HG03342 (cell line): ENCODE data around the gene NEDD4L.

Source experiments
- ATAC-seq: cut with Tn5 transposase; IDR thresholded peaks from one replicate; pipeline ENCODE4 v1.9.1; 2021; ENCODE audit warnings: mild to moderate bottlenecking, moderate library complexity; ENCODE audit not compliant: unreplicated experiment

Gene NEDD4L

DNA sequence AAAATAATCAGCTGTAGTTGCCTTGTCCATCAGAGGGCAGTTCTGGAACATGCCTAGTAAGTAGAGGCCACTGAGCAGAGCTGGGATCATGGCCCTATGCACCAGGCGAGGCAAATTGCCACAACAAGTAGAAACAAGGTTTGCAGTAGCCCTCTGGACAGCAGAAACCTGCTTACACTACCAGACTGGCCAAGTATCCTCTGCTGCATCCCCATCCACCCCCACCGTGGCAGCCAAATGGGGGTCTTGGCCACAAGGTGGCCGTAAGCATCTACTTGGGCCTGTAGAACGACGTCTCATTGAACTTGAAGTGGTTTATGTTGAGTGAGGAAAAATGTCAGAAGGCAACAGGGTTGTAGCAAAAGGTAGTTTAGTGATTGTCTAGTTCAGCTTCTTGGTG is 343.7 kb downstream of the NEDD4L start:
- no peak for ATAC-seq

DNA sequence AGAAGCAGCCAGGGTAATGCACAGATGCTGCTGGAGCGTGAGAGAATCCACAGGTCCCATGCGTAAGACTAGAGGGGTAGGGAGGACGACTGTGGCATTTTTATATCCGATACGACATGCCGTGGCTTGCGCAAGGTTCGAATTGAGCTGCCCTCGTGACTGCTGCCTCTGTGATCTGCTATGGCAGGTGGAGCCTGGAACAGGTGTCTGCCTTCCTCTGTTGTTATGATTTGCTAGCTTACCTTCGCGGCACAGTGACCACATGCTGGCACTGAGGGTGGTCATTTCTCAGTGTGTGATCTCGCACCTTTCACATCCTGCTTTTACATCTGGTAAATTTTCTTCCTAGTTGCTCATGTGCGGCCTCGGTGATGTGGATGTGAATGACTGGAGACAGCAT is 344.7 kb downstream of the NEDD4L start:
- ATAC-seq: no peak

DNA sequence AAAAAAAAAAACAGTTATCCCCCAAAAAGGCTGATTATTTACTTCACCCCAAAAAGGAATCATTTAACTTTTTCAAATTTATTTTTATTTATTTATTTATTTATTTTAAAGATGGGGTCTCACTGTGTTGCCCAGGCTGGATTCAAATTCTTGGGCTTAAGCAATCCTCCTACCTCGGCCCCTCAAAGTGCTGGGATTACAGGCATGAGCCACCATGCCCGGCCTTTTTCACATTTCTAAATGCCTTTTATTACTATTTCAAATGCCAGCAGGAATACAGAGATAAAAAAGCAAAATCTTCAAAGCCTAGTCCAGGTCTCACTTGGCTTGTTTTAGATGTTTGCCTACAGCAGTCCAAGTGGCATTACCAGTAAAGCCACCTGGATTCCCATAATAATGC is 345.7 kb downstream of the NEDD4L start:
- no peak for ATAC-seq

DNA sequence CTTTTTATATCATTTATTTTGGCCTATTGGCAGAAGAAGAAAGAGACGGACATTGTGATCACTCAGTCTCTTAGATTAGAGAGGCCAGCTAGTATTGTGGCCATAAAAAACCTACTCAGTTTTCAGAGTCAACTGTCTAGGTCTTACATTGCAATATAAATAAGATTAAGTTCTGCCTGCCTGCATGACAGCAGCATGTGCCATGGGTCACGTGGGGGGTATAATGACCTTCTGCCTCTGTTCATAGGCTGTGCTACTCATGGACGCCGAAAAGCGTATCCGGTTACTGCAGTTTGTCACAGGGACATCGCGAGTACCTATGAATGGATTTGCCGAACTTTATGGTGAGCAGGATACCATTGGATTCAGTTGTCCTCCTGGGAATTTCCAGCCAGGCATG is 346.4 kb downstream of the NEDD4L start:
- ATAC-seq: no peak

GRCh38 chr18:58391231-58391825 is 347.3 kb downstream of the NEDD4L start:
- no peak for ATAC-seq

DNA sequence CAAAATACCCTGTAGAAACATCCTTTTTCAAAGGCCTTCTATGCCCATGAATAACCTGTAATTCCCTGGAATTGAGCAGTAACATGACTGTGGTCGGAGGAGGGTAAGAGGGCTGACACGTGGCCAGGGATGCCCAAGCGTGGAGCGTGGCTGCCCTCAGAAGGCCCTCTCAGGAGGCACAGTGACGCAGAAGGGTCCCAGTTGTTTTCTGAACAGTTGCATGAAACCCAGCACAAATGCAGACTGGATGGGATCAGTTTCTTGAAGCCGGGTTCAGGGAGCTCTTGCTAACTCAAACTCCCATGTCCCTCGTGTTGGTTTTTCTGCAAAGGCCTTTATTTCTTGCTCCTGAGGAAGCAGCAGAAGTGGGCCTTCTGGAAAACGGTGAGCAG is 347.9 kb downstream of the NEDD4L start:
- ATAC-seq: no peak

DNA sequence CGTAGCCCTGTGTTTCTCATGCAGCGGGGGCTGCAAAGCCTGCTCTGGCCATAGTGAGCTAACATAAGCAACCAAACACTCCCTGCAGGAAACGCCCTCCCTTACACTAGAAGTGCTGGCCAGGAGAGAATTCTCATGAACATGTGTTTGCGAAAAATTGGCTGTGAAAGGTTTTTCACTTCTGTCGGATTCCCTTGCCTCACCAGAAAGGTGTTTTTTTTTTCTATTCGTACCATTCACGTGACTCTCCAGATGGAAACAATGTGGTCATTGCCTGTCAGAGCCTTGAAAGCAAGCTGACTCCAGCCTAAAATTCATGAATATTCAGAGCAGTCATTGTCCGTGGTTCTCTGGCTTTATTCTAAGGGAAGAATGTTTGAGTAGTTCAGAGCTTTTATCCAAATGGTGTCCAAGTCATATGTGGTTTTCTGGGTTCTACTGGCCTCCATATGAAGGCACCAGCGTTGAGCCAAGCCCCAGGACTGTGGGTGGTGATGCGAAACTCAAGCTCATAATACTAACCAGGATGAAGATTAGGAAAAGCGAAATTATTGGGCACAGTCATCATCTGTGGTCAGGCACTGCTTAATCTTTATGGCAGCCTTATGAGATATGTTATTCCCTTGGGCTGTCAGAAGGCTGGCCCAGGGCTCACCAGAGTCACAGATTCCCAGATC is 348.4 kb downstream of the NEDD4L start:
- no peak for ATAC-seq

- ATAC-seq: no peak
Observed at GRCh38 chr18:58393295-58393694, 349.3 kb downstream of the NEDD4L start.

GRCh38 chr18:58394046-58394445 is 350.0 kb downstream of the NEDD4L start:
- ATAC-seq: no peak

DNA sequence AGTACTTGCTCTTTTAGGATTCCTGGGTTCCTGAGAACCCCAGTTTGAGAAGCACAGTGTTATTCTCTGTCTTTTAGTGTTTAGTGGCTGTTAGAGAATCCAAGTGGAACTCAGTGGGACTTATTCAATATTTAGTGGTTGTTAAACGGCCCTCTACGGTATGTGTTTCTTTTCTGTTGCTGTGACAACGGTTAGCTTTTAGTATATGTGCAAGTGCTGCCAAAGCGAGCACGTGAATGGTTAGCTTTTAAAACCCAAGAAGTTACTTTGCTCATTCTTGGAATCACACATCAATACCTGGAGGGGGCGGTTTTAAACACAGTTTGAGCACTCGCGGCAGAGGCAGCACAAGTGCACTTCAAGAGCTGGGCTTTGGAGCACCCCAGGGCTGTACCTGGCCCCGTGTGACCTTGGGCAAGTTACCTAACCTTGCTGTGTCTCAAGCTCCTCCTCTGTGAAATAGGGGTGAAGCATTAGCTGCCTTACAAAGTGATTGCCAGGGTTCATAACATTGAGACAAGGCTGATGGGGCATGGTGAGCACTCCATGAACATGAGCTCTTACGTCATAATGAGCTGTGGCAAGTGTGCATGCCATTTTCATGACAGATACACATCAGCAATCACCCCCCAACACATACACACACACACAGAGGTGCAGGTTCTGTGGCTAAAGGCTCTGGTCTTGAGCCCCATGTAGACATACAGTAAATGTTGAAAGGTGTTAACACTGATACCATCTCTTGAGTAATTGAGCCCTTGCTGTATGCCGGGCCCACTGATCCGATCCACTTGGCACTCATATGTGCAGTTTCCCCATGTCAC is 350.8 kb downstream of the NEDD4L start:
- ATAC-seq: no peak

- no peak for ATAC-seq
Observed at GRCh38 chr18:58396144-58396543, 352.1 kb downstream of the NEDD4L start.

DNA sequence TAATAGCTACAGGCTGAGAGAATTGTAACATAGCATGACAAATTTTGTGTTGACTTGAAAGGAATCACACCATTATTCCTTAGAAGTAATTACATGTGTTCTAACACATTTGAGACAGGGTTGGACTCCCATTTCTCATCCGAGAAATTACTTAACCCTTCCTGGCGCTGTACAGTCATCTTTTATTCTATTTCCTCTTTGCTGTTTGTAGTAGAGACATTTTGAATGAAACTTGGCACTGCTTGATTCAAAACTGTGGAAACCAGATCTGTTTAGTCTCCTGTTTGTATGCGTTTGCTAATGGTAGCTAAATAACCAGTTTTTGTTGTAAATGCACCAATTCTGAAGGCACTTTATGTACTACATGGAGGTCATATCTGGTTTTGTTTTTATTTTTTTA is 352.9 kb downstream of the NEDD4L start:
- ATAC-seq: no peak

- ATAC-seq: no peak
Observed at GRCh38 chr18:58397385-58398132, 353.5 kb downstream of the NEDD4L start.

DNA sequence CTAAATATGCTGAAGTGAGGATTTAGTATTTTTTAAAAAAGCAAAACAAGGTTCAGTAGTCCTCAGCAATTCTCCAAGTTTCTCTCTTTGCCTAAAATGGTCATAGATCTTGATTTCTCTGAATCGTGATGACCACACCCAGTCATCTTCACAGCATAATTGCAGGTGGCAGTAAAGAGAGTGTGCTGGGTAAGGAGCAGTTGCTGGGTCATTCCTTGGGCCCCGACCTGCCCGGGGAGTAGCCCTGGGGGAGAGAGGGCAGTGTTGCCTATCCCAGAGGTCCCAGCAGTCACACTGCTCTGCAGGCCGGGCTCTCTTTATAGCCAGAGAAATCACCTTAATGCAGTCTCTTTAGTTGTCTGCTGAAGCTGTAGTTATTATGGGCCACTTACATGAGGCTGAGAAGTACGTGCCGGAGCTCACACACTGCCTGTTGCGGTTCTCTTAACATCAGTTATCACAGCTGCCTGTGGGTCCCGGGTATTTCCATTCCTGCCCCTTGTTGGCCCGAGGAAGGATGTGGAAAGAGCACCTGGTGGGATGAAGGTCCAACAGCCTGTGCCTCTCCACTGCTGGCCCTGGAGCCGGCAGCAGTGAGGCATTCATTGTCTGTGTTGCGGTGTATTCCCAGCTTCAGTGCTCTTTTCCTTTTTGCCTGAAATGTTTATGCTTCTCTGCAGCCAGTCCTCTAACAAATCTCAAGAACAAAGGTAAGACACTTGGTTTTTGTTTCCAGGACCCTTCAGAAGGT is 354.8 kb downstream of the NEDD4L start:
- ATAC-seq: no peak

GRCh38 chr18:58400331-58400870 is 356.4 kb downstream of the NEDD4L start:
- ATAC-seq: no peak

DNA sequence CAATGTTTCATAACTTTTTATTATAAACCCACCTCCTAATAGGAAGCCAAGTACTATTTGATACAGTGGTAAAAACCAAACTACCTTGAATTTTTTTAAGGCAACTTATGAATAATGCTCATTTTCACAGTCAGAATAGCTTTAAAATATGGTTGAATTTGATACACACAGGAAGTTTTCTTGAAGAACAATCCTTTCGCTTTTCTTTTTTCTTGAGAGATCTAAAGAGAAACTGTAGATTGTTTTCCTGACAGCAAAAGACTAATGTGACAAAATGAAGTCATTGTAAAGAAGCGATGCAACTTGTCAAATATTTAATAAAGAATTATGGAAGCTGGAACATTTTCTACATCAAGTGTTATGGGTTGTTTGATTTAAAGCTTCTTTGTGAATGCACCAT is 357.2 kb downstream of the NEDD4L start:
- ATAC-seq: no peak

- no peak for ATAC-seq
Observed at GRCh38 chr18:58402247-58402646, 358.2 kb downstream of the NEDD4L start.

DNA sequence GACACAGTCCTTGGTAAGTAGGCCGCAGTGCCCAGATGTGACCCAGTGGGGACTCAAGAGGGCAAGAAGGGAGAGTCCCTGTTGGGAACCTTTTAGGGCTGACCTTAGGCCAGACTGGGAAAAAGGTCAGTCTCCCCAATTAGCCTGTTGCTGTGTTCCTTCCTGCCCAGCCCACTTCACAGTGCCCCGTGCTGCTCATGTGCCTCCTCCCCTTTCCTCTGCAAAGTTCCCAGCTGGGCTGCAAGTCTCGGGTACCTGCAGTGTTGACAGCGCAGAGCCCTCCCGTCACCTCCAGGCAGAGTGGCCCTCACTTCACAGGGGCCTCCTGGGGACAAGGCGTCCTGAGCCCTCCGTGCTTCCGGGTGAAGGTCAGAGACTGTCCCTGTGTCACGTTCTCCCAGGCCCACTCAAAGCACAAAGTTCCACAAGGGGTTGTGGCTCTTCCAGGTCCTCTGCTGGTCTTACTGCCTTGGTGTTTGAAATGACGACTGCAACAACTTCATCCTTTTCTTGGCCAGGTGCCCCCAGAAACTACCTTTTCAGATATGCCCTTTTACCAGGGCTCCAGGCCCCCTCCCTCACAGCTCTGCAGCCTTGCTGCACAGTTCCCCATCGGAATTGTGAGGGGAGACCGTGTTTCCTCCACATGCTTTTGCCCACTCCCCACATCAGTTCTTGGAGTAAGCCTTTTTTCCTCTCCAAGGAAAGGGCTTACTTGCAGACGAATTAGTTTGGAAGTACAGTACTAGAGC is 359.1 kb downstream of the NEDD4L start:
- no peak for ATAC-seq

- ATAC-seq: no peak
Observed at GRCh38 chr18:58403799-58404455, 359.9 kb downstream of the NEDD4L start.
